Measurements from ENCODE around the gene RTEL1.

DNA sequence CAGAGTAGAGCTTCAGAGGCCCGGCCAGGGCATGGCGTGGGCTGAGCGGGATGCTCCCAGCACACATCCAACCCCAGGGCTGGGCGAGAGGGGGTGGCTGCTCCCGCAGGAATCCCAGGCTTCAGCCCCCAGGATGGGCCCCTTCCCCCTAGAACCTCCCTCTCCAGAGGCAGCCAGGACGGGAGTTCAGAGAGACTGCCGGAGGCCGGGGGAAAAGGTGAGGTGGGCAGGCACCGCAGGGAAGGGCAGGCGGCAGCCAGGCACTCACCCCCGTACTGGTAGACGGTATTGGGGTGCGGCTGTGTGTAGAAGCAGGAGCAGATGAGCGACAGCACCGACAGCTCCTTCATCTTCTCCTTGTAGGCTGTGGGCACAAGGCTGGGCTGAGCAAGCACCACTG is 14.2 kb upstream of the RTEL1 start:
- no peak for TF ChIP-seq NFIC (IDR thresholded peaks at IDR 0.05)
- TF ChIP-seq BCLAF1 (IDR thresholded peaks at IDR 0.05; ENCODE audit: borderline replicate concordance in 1 of 2, control insufficient read depth in 1 of 2, low read depth in 2 of 2, low read length in 1 of 2), result no peak
- no peak for TF ChIP-seq SAFB2 (IDR thresholded peaks at IDR 0.05; ENCODE audit: borderline replicate concordance, low read depth, low read length, severe bottlenecking)
- TF ChIP-seq CREB3 (tag; conservative IDR thresholded peaks at IDR 0.05; ENCODE audit: low read depth), result no peak
- no peak for TF ChIP-seq POLR2A (conservative IDR thresholded peaks at IDR 0.05)
- TF ChIP-seq EP300 (IDR thresholded peaks at IDR 0.05; ENCODE audit: low read length), result no peak
- TF ChIP-seq, protein P1, sequence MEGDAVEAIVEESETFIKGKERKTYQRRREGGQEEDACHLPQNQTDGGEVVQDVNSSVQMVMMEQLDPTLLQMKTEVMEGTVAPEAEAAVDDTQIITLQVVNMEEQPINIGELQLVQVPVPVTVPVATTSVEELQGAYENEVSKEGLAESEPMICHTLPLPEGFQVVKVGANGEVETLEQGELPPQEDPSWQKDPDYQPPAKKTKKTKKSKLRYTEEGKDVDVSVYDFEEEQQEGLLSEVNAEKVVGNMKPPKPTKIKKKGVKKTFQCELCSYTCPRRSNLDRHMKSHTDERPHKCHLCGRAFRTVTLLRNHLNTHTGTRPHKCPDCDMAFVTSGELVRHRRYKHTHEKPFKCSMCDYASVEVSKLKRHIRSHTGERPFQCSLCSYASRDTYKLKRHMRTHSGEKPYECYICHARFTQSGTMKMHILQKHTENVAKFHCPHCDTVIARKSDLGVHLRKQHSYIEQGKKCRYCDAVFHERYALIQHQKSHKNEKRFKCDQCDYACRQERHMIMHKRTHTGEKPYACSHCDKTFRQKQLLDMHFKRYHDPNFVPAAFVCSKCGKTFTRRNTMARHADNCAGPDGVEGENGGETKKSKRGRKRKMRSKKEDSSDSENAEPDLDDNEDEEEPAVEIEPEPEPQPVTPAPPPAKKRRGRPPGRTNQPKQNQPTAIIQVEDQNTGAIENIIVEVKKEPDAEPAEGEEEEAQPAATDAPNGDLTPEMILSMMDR (IDR thresholded peaks at IDR 0.05 in 2 of 3, conservative IDR thresholded peaks at IDR 0.05 in 1 of 3; ENCODE audit: insufficient read depth in 2 of 3, low read depth in 1 of 3, low read length in 3 of 3), result no peak
